Karpas-422 (cell line): Measurements from ENCODE around the gene MYH14. TPM values are rescaled to one million over a fixed set of nuclear protein-coding genes. Genes with fewer than 3 reads are reported as not detected.
A peak's percentile ranks its signal among the peaks of the same experiment; 100 is the strongest.

ENCODE experiments used
- DNase-seq: peaks from one replicate; pipeline ENCODE4 v3.0.0-alpha.2; 2015
- H2AFZ ChIP-seq: fragments of 200-600 bp; sonication (generic); 2 replicates; pipeline ENCODE4 v1.6.1; 2014; ENCODE audit warnings: antibody characterized with exemption, low read length, mixed read lengths
- H3K27ac ChIP-seq: fragments of 200-600 bp; sonication (generic); 2 replicates; pipeline ENCODE4 v1.5.1; 2014; ENCODE audit warnings: mild to moderate bottlenecking, low read length, moderate library complexity
- H3K27me3 ChIP-seq: fragments of 200-600 bp; sonication (generic); 2 replicates; pipeline ENCODE4 v1.6.1; 2014; ENCODE audit warnings: low read length, mixed read lengths
- H3K36me3 ChIP-seq: fragments of 200-600 bp; sonication (generic); 2 replicates; pipeline ENCODE4 v1.6.1; 2014; ENCODE audit warnings: low read length, mixed read lengths; ENCODE audit not compliant: insufficient read depth
- H3K4me1 ChIP-seq: fragments of 200-600 bp; sonication (generic); 2 replicates; pipeline ENCODE4 v1.6.1; 2014; ENCODE audit warnings: mild to moderate bottlenecking, low read length, mixed read lengths
- H3K4me2 ChIP-seq: fragments of 200-600 bp; sonication (generic); 2 replicates; pipeline ENCODE4 v1.6.1; 2014; ENCODE audit warnings: low read length, low read depth, mild to moderate bottlenecking; ENCODE audit not compliant: poor library complexity, severe bottlenecking
- H3K4me3 ChIP-seq: fragments of 200-600 bp; sonication (generic); 2 replicates; pipeline ENCODE4 v1.5.1; 2014; ENCODE audit warnings: mild to moderate bottlenecking, antibody characterized with exemption, low read length, mixed read lengths
- H3K79me2 ChIP-seq: fragments of 200-600 bp; sonication (generic); 2 replicates; pipeline ENCODE4 v1.6.1; 2014; ENCODE audit warnings: mild to moderate bottlenecking, low read length, mixed read lengths
- H3K9ac ChIP-seq: fragments of 200-600 bp; sonication (generic); 2 replicates; pipeline ENCODE4 v1.6.0; 2014; ENCODE audit warnings: low read length
- H3K9me2 ChIP-seq: fragments of 200-600 bp; sonication (generic), shearing (Covaris generic); replicated peaks from 2 replicates; pipeline ENCODE4 v1.6.0; 2014; ENCODE audit warnings: mild to moderate bottlenecking, low read length, moderate library complexity; ENCODE audit not compliant: insufficient read depth
- H3K9me3 ChIP-seq: fragments of 300-700, 200-600 bp; sonication (generic); 2 replicates; pipeline ENCODE4 v1.6.1; 2014; ENCODE audit warnings: low read length, mixed read lengths
- H4K20me1 ChIP-seq: fragments of 200-600 bp; sonication (generic); 2 replicates; pipeline ENCODE4 v1.6.1; 2014; ENCODE audit warnings: mild to moderate bottlenecking, antibody characterized with exemption, low read length, low read depth; ENCODE audit not compliant: insufficient read depth
- total RNA-seq: library from RNA; depleted of rRNA; stranded (reverse); fragments of >200 nt; shearing (Covaris generic); gene quantifications from 2 replicates; pipeline ENCODE4 v1.2.3, GENCODE V29; 2014; ENCODE audit warnings: low replicate concordance; rRNA removed

The MYH14 gene
- total RNA-seq = not detected in 2 replicates

DNA sequence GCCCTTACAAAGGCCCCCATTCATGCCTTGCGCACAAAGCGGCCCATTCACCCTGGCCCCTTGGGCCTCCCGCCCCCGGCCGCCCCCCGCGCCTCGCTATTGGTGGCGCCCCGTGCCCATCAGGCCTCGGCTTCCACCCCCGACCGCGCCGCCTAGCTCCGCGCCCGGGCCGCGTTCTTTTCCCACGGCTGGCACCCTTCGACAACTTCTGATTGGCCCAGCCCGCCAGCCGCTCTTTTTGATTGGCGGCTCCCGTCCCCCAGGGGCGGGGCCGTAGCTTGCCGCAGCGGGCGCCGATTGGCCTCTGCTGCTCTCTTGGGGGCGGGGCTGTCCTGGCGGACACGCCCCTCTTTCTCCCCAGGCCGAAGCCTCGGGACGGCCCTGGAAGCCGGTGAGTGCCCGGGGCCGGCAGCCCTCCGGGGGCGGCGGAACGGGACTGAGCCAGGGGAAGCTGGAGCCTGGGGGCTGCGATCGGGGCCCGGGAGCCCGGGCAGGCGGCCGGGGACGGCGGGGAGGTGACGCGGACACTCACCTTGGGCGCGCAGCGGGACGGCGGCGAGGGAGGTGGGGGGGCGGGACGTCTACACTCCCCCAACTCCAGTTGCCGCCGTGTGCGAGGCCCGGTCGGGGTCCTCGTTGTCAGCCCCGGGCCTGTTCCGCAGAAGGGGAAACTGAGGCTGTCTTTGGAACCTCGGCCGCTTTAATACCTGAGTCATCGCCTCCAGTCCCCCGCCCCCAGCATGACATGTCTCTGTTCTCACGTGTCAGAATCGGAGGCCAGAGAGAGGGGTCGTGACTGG, at the start of gene MYH14:
Gene MYH14 (plus strand): TSS at position 342 of the 800 bp plus-strand sequence. CDS start 6,744 bp downstream, outside the sequence.
- no peak for DNase-seq
- Histone ChIP-seq H3K27me3 (no peaks in the 10 kb centered on the region), H3K79me2 (no peaks in the 10 kb centered on the region), H3K4me3 (no peak within 1 kb of the TSS), H4K20me1 (no peaks in the 10 kb centered on the region), H3K4me2 (no peak within 1 kb of the TSS), H3K36me3 (no peaks in the 10 kb centered on the region), H2AFZ (no peak within 1 kb of the TSS), H3K9ac (no peak within 1 kb of the TSS), H3K9me2 (no peaks in the 10 kb centered on the region), H3K9me3 (no peaks in the 10 kb centered on the region), H3K27ac (no peak within 1 kb of the TSS), H3K4me1 (no peaks in the 10 kb centered on the region)

DNA sequence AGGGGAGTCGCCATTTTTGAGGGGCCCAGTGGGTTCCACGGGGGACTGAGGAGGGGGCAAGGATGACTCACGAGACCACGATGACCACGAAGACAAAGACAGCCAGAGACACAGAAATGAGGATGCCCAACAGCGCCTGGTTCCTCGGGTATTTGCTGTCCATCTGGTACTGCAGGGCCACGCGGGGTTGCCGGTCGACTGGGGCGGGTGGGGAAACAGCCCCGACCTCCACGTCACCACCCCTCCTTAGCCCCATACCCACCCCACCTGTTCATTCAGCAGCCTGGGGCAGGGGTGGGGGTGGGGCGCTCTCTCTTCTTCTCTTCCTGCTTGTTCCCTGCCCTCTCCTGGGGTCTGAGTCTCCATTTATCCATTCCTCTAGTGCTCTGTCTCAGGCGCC, 48.9 kb upstream of the MYH14 start:
- H3K4me1 ChIP-seq = no peaks in the 10 kb centered on the region
- DNase-seq = no peak
- H4K20me1 ChIP-seq = no peaks in the 10 kb centered on the region
- no peak overlapping the region for H3K4me2 ChIP-seq
- H3K27me3 ChIP-seq = peaks cover 3% of the 10 kb centered on the region; the same call in 1 of the 2 replicates
- H3K9me3 ChIP-seq = peaks cover 4% of the 10 kb centered on the region; the same call in 1 of the 2 replicates
- H3K79me2 ChIP-seq = no peaks in the 10 kb centered on the region
- H3K9ac ChIP-seq = no peak overlapping the region
- no peaks in the 10 kb centered on the region for H3K36me3 ChIP-seq
- H3K27ac ChIP-seq = no peak overlapping the region
- no peaks in the 10 kb centered on the region for H3K9me2 ChIP-seq
- no peak overlapping the region for H3K4me3 ChIP-seq
- H2AFZ ChIP-seq = no peak overlapping the region

DNA sequence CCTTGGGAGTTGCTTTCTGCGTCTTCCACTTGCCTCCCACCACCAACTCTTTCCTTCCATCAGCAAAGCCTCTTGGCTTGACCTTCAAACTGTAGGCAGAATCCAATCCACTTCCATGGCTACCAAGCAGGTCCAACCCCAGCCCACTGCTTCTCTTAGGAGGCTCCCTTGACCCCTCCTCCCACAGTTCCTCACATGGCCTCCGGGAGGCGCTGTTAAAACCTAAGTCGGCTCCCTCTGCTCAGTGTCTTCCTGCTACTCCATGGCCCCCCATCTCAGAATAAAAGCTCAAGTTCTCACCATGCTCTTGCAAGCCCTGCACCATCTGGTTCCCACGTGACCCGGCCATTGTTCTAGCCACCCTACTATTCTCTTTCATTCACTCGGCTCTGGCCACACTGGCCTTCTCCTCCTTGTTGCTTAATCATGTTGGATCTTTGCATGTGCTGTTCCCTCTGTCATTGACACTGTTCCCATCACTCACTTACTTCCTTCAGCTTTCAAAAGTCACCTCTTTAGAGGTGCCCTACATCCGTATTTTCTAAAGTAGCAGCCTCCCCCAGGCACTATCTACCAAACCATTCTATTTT, 47.8 kb upstream of the MYH14 start:
- no peaks in the 10 kb centered on the region for H3K36me3 ChIP-seq
- H3K4me1 ChIP-seq = no peaks in the 10 kb centered on the region
- no peak overlapping the region for H2AFZ ChIP-seq
- no peak overlapping the region for H3K4me2 ChIP-seq
- H3K27me3 ChIP-seq = no peaks in the 10 kb centered on the region; the same call in 1 of the 2 replicates
- H3K79me2 ChIP-seq = no peaks in the 10 kb centered on the region
- DNase-seq = peak; percentile 67
- H3K9ac ChIP-seq = no peak overlapping the region
- H3K9me3 ChIP-seq = peaks cover 4% of the 10 kb centered on the region; the same call in 1 of the 2 replicates
- H4K20me1 ChIP-seq = no peaks in the 10 kb centered on the region
- H3K4me3 ChIP-seq = no peak overlapping the region
- H3K27ac ChIP-seq = no peak overlapping the region
- no peaks in the 10 kb centered on the region for H3K9me2 ChIP-seq

DNA sequence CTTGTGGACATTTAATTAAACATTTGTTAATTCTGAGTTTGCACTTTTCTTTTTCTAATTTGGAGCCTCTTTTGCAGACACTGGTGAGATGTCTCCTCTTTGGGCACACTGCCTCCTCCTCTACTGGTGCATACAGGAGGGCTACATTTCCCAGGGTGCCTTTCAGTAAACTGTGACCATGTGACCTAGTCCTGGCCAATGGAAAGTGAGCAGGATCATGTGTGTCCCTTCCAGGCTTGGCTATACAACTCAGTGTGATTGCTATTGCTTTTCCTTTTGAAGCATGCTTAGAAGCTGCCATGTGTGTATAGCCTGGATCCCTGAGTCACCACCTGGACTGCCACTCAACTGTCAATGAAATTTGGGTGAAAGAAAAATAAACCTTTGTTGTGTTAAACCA, 44.8 kb upstream of the MYH14 start:
- Histone ChIP-seq H3K4me3 (no peak overlapping the region), H3K79me2 (no peaks in the 10 kb centered on the region), H3K4me2 (no peak overlapping the region), H3K9ac (no peak overlapping the region), H3K27me3 (no peaks in the 10 kb centered on the region; the same call in 1 of the 2 replicates), H3K4me1 (no peaks in the 10 kb centered on the region), H4K20me1 (no peaks in the 10 kb centered on the region), H3K27ac (no peak overlapping the region), H3K9me3 (peaks cover 4% of the 10 kb centered on the region; the same call in 1 of the 2 replicates), H3K36me3 (no peaks in the 10 kb centered on the region), H3K9me2 (no peaks in the 10 kb centered on the region), H2AFZ (no peak overlapping the region)
- DNase-seq = peak; percentile 63

DNA sequence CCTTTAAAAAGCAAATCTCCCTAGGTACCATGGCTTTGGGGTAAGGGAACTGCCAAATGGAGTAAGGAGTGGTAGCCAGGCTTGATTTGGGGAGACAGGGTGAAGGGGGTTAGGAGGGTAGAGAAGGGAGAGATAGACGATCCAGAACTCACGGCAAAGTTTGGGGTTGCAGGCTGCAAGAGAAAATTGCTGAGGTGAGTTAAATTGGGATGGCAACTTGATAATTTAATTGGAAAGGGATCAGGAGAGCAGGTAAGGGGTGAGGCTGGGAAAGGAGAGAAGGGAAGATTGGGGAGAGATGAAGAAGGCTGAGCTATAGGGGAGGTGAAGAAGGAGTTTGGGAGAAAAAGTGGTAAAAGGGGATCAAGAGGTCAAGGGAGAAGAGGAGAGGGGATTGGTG, 44.3 kb upstream of the MYH14 start:
- H3K9ac ChIP-seq = no peak overlapping the region
- no peaks in the 10 kb centered on the region for H3K9me2 ChIP-seq
- H3K36me3 ChIP-seq = no peaks in the 10 kb centered on the region
- H3K4me2 ChIP-seq = no peak overlapping the region
- no peaks in the 10 kb centered on the region for H4K20me1 ChIP-seq
- DNase-seq = no peak
- H3K79me2 ChIP-seq = no peaks in the 10 kb centered on the region
- no peak overlapping the region for H2AFZ ChIP-seq
- no peak overlapping the region for H3K27ac ChIP-seq
- H3K4me1 ChIP-seq = no peaks in the 10 kb centered on the region
- no peaks in the 10 kb centered on the region; the same call in 1 of the 2 replicates for H3K27me3 ChIP-seq
- H3K4me3 ChIP-seq = no peak overlapping the region
- H3K9me3 ChIP-seq = peaks cover 4% of the 10 kb centered on the region; the same call in 1 of the 2 replicates

DNA sequence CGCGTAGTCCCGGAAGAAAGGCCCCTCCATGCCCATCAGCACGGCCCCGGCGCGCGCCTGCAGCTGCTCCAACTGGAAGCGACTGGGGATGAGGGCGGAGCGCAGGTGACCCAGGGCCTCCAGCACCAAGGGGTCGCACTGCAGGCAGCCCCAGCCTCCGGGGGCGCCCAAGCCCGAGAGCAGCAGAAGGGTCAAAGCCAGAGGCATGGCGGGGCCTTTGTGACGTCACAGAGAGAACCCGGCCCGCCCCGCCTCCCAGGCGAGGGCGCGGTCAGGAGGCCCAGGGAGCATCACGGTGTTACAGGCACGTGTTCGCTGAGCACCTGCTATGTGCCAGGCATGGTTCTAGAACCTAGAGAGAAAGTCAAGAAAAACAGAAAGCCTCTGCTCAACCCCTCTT, 40.4 kb upstream of the MYH14 start, which contains the start of gene IZUMO2:
Gene IZUMO2 (minus strand): TSS at position 294 of the 400 bp plus-strand sequence. CDS start 87 bp downstream, at position 207.
- H4K20me1 ChIP-seq = no peaks in the 10 kb centered on the region
- no peaks in the 10 kb centered on the region for H3K36me3 ChIP-seq
- no peaks in the 10 kb centered on the region for H3K79me2 ChIP-seq
- DNase-seq = no peak
- H3K27ac ChIP-seq = no peak within 1 kb of the TSS
- peaks cover 4% of the 10 kb centered on the region; the same call in 1 of the 2 replicates for H3K9me3 ChIP-seq
- H3K9ac ChIP-seq = no peak within 1 kb of the TSS
- H3K4me3 ChIP-seq = no peak within 1 kb of the TSS
- no peak within 1 kb of the TSS for H3K4me2 ChIP-seq
- H3K9me2 ChIP-seq = no peaks in the 10 kb centered on the region
- no peak within 1 kb of the TSS for H2AFZ ChIP-seq
- H3K27me3 ChIP-seq = no peaks in the 10 kb centered on the region; the same call in 1 of the 2 replicates
- H3K4me1 ChIP-seq = no peaks in the 10 kb centered on the region

DNA sequence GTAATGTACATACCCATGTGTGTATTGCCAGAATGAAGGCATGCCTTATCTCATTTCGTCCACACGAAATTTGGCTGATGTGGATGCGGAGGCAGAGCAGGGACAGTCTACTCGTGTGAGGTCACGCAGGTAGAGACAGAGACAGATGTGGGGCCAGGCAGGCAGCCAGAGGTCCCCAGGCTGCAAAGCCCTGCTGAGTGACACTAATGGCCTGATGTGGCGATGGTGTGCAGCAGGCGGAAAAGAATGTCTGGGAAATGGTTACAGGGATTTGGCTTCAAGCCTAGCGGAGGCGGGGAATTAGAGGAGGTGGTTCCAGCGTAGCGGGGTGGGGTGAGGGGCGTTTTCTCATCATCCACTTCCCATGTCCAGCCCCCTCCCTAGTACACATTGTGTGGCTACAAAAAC, 36.1 kb upstream of the MYH14 start:
- Histone ChIP-seq H3K9ac (no peak overlapping the region), H3K36me3 (no peaks in the 10 kb centered on the region), H3K9me2 (no peaks in the 10 kb centered on the region), H3K79me2 (no peaks in the 10 kb centered on the region), H3K9me3 (no peaks in the 10 kb centered on the region), H3K4me2 (no peak overlapping the region), H3K4me3 (no peak overlapping the region), H3K27ac (no peak overlapping the region), H2AFZ (no peak overlapping the region), H3K4me1 (no peaks in the 10 kb centered on the region), H3K27me3 (no peaks in the 10 kb centered on the region), H4K20me1 (no peaks in the 10 kb centered on the region)
- DNase-seq = no peak

DNA sequence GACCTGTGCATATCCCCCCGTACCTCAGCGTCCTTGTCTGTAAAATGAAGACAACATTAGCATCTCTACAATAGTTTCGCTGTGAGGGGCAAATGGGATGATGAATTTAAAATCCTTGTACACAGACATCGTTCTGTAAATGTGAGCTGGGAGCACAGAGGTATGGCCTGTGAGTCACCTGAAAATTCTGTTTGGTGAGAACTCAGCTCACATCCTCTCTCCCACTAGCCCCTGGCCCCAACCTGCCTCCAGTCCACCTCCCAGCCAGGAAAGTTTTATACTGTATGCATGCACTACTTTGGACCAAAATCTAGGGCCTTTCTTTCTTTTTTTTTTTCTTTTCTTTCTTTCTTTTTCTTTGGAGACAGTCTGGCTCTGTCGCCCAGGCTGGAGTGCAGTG, 31.7 kb upstream of the MYH14 start:
- peaks cover 3% of the 10 kb centered on the region; the same call in 1 of the 2 replicates for H3K9me3 ChIP-seq
- H3K79me2 ChIP-seq = no peaks in the 10 kb centered on the region
- no peak overlapping the region for H3K9ac ChIP-seq
- no peaks in the 10 kb centered on the region for H3K36me3 ChIP-seq
- no peaks in the 10 kb centered on the region for H4K20me1 ChIP-seq
- no peak overlapping the region for H3K27ac ChIP-seq
- no peaks in the 10 kb centered on the region for H3K4me1 ChIP-seq
- no peak for DNase-seq
- H3K9me2 ChIP-seq = no peaks in the 10 kb centered on the region
- H2AFZ ChIP-seq = no peak overlapping the region
- no peak overlapping the region for H3K4me2 ChIP-seq
- H3K27me3 ChIP-seq = no peaks in the 10 kb centered on the region; the same call in 1 of the 2 replicates
- H3K4me3 ChIP-seq = no peak overlapping the region
